HCT116 (cell line): ENCODE measurements around the gene CTXN1. TPM values are rescaled to one million over a fixed set of nuclear protein-coding genes. Genes with fewer than 3 reads are reported as not detected.

Experiments
- ATAC-seq: fragments of 200-7000 bp; cut with Tn5 transposase; 2 replicates; pipeline ENCODE4 v1.9.1; 2020; ENCODE audit warnings: mild to moderate bottlenecking, moderate library complexity
- BruUV-seq: library from RNA; stranded (reverse); fragments of 400-500 nt; replicated peaks from 2 replicates; lab custom pipeline; 2021; lab: Mats Ljungman, UMichigan
- CTCF ChIA-PET: fragments of 300-600 bp; sonication (Branson Sonifier 250); formaldehyde crosslinking; loops from one replicate; lab custom pipeline; 2021; ENCODE audit warnings: antibody characterized with exemption; lab: Charles Lee
- POLR2A ChIA-PET: fragments of 300-600, 350-600 bp; sonication (Branson Sonifier 250); formaldehyde crosslinking; loops from one replicate; lab custom pipeline; 2021; ENCODE audit warnings: antibody characterized with exemption; lab: Charles Lee
- RAD21 ChIA-PET, 2 experiments: fragments of 300-600 bp; sonication (Branson Sonifier 250); formaldehyde crosslinking; loops; one replicate each; lab custom pipeline; 2023; ENCODE audit warnings: low total read pairs in 2 of 2; ENCODE audit not compliant: uncharacterized antibody in 2 of 2, unreplicated experiment in 2 of 2, low non-redundant PET in 1 of 2; lab: Charles Lee
- DNase-seq: peaks from one replicate; pipeline ENCODE4 v3.0.0-alpha.2; 2010; ENCODE audit warnings: low read depth, low spot score
- H2AFZ ChIP-seq: fragments of 200-600 bp; shearing (Covaris generic), sonication (generic); 2 replicates; pipeline ENCODE4 v1.6.1; 2017; ENCODE audit warnings: low read depth, mixed run types, mixed read lengths, antibody characterized with exemption, low read length; ENCODE audit not compliant: poor library complexity, severe bottlenecking
- H3K27ac ChIP-seq: 2 replicates; pipeline ENCODE4 v1.5.1; 2012; ENCODE audit warnings: low read depth, low read length
- H3K27me3 ChIP-seq: fragments of 200-600 bp; sonication (generic); 2 replicates; pipeline ENCODE4 v1.6.1; 2016; ENCODE audit warnings: mixed run types, low read length, mixed read lengths; ENCODE audit not compliant: insufficient read depth
- H3K36me3 ChIP-seq, 2 experiments: fragments of 200-500 bp in 1 of 2; fragments of 200-600 bp in 1 of 2; sonication (Bioruptor generic) in 1 of 2; sonication (generic) in 1 of 2; 2 replicates each; pipeline versions ENCODE4 v1.5.1 to v1.6.1; 2014 to 2016; ENCODE audit warnings: low read length in 2 of 2, inconsistent platforms in 1 of 2, mixed read lengths in 1 of 2, mixed run types in 1 of 2; ENCODE audit not compliant: insufficient read depth in 2 of 2, control insufficient read depth in 1 of 2
- H3K4me1 ChIP-seq, 2 experiments: fragments of 200-600 bp in 1 of 2; sonication (generic) in 1 of 2; 2 replicates each; pipeline versions ENCODE4 v1.5.1 to v1.6.1; 2012 to 2017; ENCODE audit warnings: low read length in 2 of 2, inconsistent platforms in 1 of 2, mild to moderate bottlenecking in 1 of 2, mixed read lengths in 1 of 2, mixed run types in 1 of 2, moderate library complexity in 1 of 2; ENCODE audit not compliant: insufficient read depth in 2 of 2, control insufficient read depth in 1 of 2
- H3K4me2 ChIP-seq: fragments of 200-600 bp; sonication (generic); 2 replicates; pipeline ENCODE4 v1.6.1; 2017; ENCODE audit warnings: mixed run types, low read length, mixed read lengths
- H3K4me3 ChIP-seq, 2 experiments: fragments of 200-600 bp in 1 of 2; sonication (generic) in 1 of 2; replicated peaks in 1 of 2; 2 replicates each; pipeline ENCODE4 v1.5.1; 2011 to 2016; ENCODE audit warnings: low read length in 2 of 2, control low read depth in 1 of 2, low read depth in 1 of 2, mild to moderate bottlenecking in 1 of 2, mixed read lengths in 1 of 2, mixed run types in 1 of 2
- H3K79me2 ChIP-seq: fragments of 200-600 bp; sonication (generic); 2 replicates; pipeline ENCODE4 v1.6.1; 2017; ENCODE audit warnings: mild to moderate bottlenecking, mixed run types, low read length, moderate library complexity, mixed read lengths; ENCODE audit not compliant: insufficient read depth
- H3K9ac ChIP-seq: fragments of 200-600 bp; sonication (generic); 2 replicates; pipeline ENCODE4 v1.6.1; 2016; ENCODE audit warnings: low read length, mixed read lengths
- H3K9me2 ChIP-seq: fragments of 200-600 bp; sonication (generic), shearing (Covaris generic); 2 replicates; pipeline ENCODE4 v1.6.1; 2017; ENCODE audit warnings: mixed run types, mild to moderate bottlenecking, moderate library complexity; ENCODE audit not compliant: insufficient read depth
- H3K9me3 ChIP-seq, 2 experiments: fragments of 200-500 bp in 1 of 2; fragments of 200-600 bp in 1 of 2; sonication (Bioruptor generic) in 1 of 2; sonication (generic) in 1 of 2; 2 replicates each; pipeline ENCODE4 v1.6.1; 2014 to 2017; ENCODE audit warnings: low read length in 2 of 2, mixed read lengths in 2 of 2, inconsistent platforms in 1 of 2, low read depth in 1 of 2, mild to moderate bottlenecking in 1 of 2, mixed run types in 1 of 2, moderate library complexity in 1 of 2; ENCODE audit not compliant: control insufficient read depth in 1 of 2, insufficient read depth in 1 of 2
- H4K20me1 ChIP-seq: fragments of 200-600 bp; sonication (generic), shearing (Covaris generic); 2 replicates; pipeline ENCODE4 v1.6.1; 2017; ENCODE audit warnings: mixed run types, mild to moderate bottlenecking, moderate library complexity; ENCODE audit not compliant: insufficient read depth
- CBX3 ChIP-seq: IDR thresholded peaks from 2 replicates; pipeline ENCODE4 v1.6.1; 2012; ENCODE audit warnings: low read depth
- CEBPB ChIP-seq: IDR thresholded peaks from 2 replicates; pipeline ENCODE4 v1.6.1; 2012; ENCODE audit warnings: low read depth
- EGR1 ChIP-seq: IDR thresholded peaks from 2 replicates; pipeline ENCODE4 v1.6.1; 2012; ENCODE audit warnings: low read depth
- EZH2 ChIP-seq: fragments of 200-600 bp; sonication (generic); IDR thresholded peaks from 2 replicates; pipeline ENCODE4 v1.6.1; 2017; ENCODE audit warnings: antibody characterized with exemption, mixed run types
- EZH2phosphoT487 ChIP-seq: fragments of 200-600 bp; IDR thresholded peaks from 2 replicates; pipeline ENCODE4 v1.6.1; 2018; ENCODE audit warnings: antibody characterized with exemption, borderline replicate concordance
- POLR2A ChIP-seq: IDR thresholded peaks from 2 replicates; pipeline ENCODE4 v1.7.0; 2011; ENCODE audit warnings: borderline replicate concordance; ENCODE audit not compliant: insufficient read depth, insufficient read length; ENCODE audit errors: extremely low read depth
- POLR2AphosphoS5 ChIP-seq: IDR thresholded peaks from 2 replicates; pipeline ENCODE4 v1.6.1; 2011; ENCODE audit warnings: mild to moderate bottlenecking, low read depth, low read length, moderate library complexity
- RAD21 ChIP-seq: IDR thresholded peaks from 2 replicates; pipeline ENCODE4 v1.6.1; 2012; ENCODE audit warnings: low read depth, mild to moderate bottlenecking
- SIN3A ChIP-seq: IDR thresholded peaks from 2 replicates; pipeline ENCODE4 v1.6.1; 2012; ENCODE audit warnings: low read depth
- SP1 ChIP-seq: IDR thresholded peaks from 2 replicates; pipeline ENCODE4 v1.6.1; 2012; ENCODE audit warnings: low read depth
- TCF7L2 ChIP-seq: IDR thresholded peaks from 2 replicates; pipeline ENCODE4 v1.7.0; 2011; ENCODE audit warnings: borderline replicate concordance, inconsistent platforms; ENCODE audit not compliant: insufficient read depth, insufficient read length; ENCODE audit errors: extremely low read depth
- YY1 ChIP-seq: IDR thresholded peaks from 2 replicates; pipeline ENCODE4 v1.6.1; 2011; ENCODE audit warnings: low read length, low read depth, moderate library complexity, mild to moderate bottlenecking; ENCODE audit not compliant: insufficient replicate concordance; ENCODE audit errors: extremely low read depth
- ZFX ChIP-seq: fragments of 450-650 bp; IDR thresholded peaks from 2 replicates; pipeline ENCODE4 v1.6.1; 2017
- intact Hi-C: fragments of 100-400 bp; cut with micrococcal nuclease; formaldehyde crosslinking; loops from 2 replicates; pipeline ENCODE4 v1.10.0; 2022
- total RNA-seq: library from RNA; stranded (reverse); gene quantifications from one replicate; pipeline ENCODE4 v1.2.1, GENCODE V29; 2021; ENCODE audit not compliant: unreplicated experiment
- TF ChIP-seq, protein P1 (sequence below): IDR thresholded peaks from 2 replicates; pipeline ENCODE4 v1.6.1; 2011; ENCODE audit warnings: mild to moderate bottlenecking, low read length, moderate library complexity; ENCODE audit not compliant: insufficient replicate concordance; ENCODE audit errors: extremely low read depth
- TF ChIP-seq, protein P2 (sequence below), 3 experiments: fragments of 200-600 bp in 1 of 3; sonication (generic) in 1 of 3; IDR thresholded peaks in 2 of 3; conservative IDR thresholded peaks in 1 of 3; 2 replicates each; pipeline ENCODE4 v1.5.1; 2012 to 2017; ENCODE audit warnings: low read depth in 2 of 3, low read length in 2 of 3, antibody characterized with exemption in 1 of 3, borderline replicate concordance in 1 of 3, control low read depth in 1 of 3, mild to moderate bottlenecking in 1 of 3, mixed read lengths in 1 of 3, mixed run types in 1 of 3, moderate library complexity in 1 of 3; ENCODE audit not compliant: insufficient read depth in 1 of 3
- TF ChIP-seq, protein P3 (sequence below): IDR thresholded peaks from 2 replicates; pipeline ENCODE4 v1.6.1; 2012

The CTXN1 gene
- total RNA-seq, 1 experiment from 2014 or later = 56.0 TPM

DNA sequence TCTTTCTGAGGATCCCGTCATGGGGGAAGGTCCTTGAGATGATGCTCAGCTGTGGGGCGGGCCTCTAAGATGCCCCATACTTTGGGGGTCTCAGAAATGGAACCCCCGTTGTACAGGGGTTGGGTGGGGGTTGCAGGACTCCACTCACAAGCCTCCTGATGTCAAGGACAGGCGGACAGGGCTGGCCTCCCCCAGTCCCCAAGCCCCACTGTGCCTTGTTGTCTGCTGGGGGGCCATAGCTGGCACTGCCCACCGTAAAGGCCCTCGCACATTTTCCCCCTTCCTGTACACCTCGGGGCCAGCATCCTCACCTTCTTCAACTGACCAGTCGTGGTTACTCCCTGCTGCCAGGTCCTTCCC is 3.1 kb downstream of the CTXN1 start:
- TF ChIP-seq, protein P1, sequence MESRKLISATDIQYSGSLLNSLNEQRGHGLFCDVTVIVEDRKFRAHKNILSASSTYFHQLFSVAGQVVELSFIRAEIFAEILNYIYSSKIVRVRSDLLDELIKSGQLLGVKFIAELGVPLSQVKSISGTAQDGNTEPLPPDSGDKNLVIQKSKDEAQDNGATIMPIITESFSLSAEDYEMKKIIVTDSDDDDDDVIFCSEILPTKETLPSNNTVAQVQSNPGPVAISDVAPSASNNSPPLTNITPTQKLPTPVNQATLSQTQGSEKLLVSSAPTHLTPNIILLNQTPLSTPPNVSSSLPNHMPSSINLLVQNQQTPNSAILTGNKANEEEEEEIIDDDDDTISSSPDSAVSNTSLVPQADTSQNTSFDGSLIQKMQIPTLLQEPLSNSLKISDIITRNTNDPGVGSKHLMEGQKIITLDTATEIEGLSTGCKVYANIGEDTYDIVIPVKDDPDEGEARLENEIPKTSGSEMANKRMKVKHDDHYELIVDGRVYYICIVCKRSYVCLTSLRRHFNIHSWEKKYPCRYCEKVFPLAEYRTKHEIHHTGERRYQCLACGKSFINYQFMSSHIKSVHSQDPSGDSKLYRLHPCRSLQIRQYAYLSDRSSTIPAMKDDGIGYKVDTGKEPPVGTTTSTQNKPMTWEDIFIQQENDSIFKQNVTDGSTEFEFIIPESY = no peak
- no peak for TF ChIP-seq EZH2phosphoT487
- TF ChIP-seq EGR1 = no peak
- TF ChIP-seq SP1 = no peak
- TF ChIP-seq TCF7L2 = no peak
- TF ChIP-seq, protein P2, sequence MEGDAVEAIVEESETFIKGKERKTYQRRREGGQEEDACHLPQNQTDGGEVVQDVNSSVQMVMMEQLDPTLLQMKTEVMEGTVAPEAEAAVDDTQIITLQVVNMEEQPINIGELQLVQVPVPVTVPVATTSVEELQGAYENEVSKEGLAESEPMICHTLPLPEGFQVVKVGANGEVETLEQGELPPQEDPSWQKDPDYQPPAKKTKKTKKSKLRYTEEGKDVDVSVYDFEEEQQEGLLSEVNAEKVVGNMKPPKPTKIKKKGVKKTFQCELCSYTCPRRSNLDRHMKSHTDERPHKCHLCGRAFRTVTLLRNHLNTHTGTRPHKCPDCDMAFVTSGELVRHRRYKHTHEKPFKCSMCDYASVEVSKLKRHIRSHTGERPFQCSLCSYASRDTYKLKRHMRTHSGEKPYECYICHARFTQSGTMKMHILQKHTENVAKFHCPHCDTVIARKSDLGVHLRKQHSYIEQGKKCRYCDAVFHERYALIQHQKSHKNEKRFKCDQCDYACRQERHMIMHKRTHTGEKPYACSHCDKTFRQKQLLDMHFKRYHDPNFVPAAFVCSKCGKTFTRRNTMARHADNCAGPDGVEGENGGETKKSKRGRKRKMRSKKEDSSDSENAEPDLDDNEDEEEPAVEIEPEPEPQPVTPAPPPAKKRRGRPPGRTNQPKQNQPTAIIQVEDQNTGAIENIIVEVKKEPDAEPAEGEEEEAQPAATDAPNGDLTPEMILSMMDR (IDR thresholded peaks at IDR 0.05 in 2 of 3, conservative IDR thresholded peaks at IDR 0.05 in 1 of 3; ENCODE audit: borderline replicate concordance in 1 of 3, insufficient read depth in 1 of 3, low read depth in 2 of 3, low read length in 2 of 3) = no peak
- no peak for TF ChIP-seq POLR2AphosphoS5
- no peak for TF ChIP-seq CEBPB
- TF ChIP-seq, protein P3, sequence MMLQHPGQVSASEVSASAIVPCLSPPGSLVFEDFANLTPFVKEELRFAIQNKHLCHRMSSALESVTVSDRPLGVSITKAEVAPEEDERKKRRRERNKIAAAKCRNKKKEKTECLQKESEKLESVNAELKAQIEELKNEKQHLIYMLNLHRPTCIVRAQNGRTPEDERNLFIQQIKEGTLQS = no peak
- no peak for TF ChIP-seq EZH2
- no peak for TF ChIP-seq SIN3A
- TF ChIP-seq YY1 = no peak
- no peak for TF ChIP-seq CBX3
- TF ChIP-seq POLR2A = no peak
- TF ChIP-seq RAD21 = no peak
- no peak for TF ChIP-seq ZFX
- TF ChIP-seq, all 23 proteins: peak for 0
- Histone ChIP-seq H3K4me2 (no peak overlapping the region), H2AFZ (no peak overlapping the region), H3K9ac (no peak overlapping the region), H3K9me3 (no peaks in the 10 kb centered on the region), H3K9me2 (no peaks in the 10 kb centered on the region), H3K4me1 (peaks cover 17 to 54% of the 10 kb centered on the region in 2 experiments), H3K27me3 (no peaks in the 10 kb centered on the region), H3K27ac (no peak overlapping the region), H3K79me2 (peaks cover 10% of the 10 kb centered on the region; the same call in 1 of the 2 replicates), H3K36me3 (peaks cover 0 to 12% of the 10 kb centered on the region in 2 experiments; a peak in 3 of 4 replicates), H3K4me3 (no peak overlapping the region), H4K20me1 (no peaks in the 10 kb centered on the region)
- DNase-seq (no peak), ATAC-seq (no peak)
- intact Hi-C loops = loop anchor here (5.0 kb wide), 1 partner anchor 71 kb away; no protein-coding TSS in a partner anchor
- ChIA-PET RAD21 (no interaction called here), POLR2A (no interaction called here), CTCF (interaction anchor here (3.6 kb wide), 1 partner anchor 54 kb away, joined by 41 read pairs; no protein-coding TSS in a partner anchor)
- BruUV-seq = no TSS peak
